Spleen (tissue), 7 donors: Measurements from ENCODE around the gene AMBRA1.

Experiments
- CTCF ChIP-seq, 11 experiments: fragments of 200-600 bp in 7 of 11; fragments of 450-650 bp in 4 of 11; sonication (generic) in 4 of 11; IDR thresholded peaks in 8 of 11; conservative IDR thresholded peaks in 3 of 11; 1 replicate in 7 of 11; 2 replicates in 4 of 11; pipeline versions ENCODE4 v1.4.0 to v1.8.0; 2016 to 2021; ENCODE audit warnings: antibody characterized with exemption in 11 of 11, inconsistent platforms in 4 of 11, mild to moderate bottlenecking in 1 of 11
- POLR2A ChIP-seq, 3 donors: fragments of 450-650 bp; IDR thresholded peaks; one replicate each; pipeline ENCODE4 v1.5.1; 2017; ENCODE audit warnings: antibody characterized with exemption in 3 of 3, mild to moderate bottlenecking in 1 of 3
- POLR2AphosphoS5 ChIP-seq, 3 donors: sonication (generic); formaldehyde crosslinking; IDR thresholded peaks; one replicate each; pipeline ENCODE4 v1.5.1; 2017; ENCODE audit warnings: antibody characterized with exemption in 3 of 3
- donor health status: DM: no; HTN: no; CAD: no; lungs with moderate emphysema.
- donor health status: DM: no; HTN: no; CAD: no.
- donor health status: DM: no; HTN: no; CAD: no.

GRCh38 chr11:46603704-46604308 is 10.0 kb upstream of the AMBRA1 start:
- TF ChIP-seq CTCF (IDR thresholded peaks at IDR 0.05 in 8 of 11, conservative IDR thresholded peaks at IDR 0.05 in 3 of 11) = no peak
- TF ChIP-seq POLR2A (IDR thresholded peaks at IDR 0.05) = no peak
- no peak for TF ChIP-seq POLR2AphosphoS5 (IDR thresholded peaks at IDR 0.05)
